ENCODE results near the gene TESK2.

TESK2 gene

GRCh38 chr1:45303520-45304310 is 187.2 kb downstream of the TESK2 start:
- DNase-seq (ENCODE audit: low read depth), result peak; percentile 90

- no peak for DNase-seq (ENCODE audit: low read depth)
Observed at GRCh38 chr1:45302505-45303150, 188.3 kb downstream of the TESK2 start.

- DNase-seq (ENCODE audit: low read depth), result no peak
Observed at GRCh38 chr1:45300669-45300997, 190.3 kb downstream of the TESK2 start.

- DNase-seq (ENCODE audit: low read depth), result no peak
Observed at GRCh38 chr1:45299981-45300668, 190.8 kb downstream of the TESK2 start.

- DNase-seq (ENCODE audit: low read depth), result no peak
Observed at GRCh38 chr1:45299296-45299695, 191.7 kb downstream of the TESK2 start.

- DNase-seq (ENCODE audit: low read depth), result no peak
Observed at GRCh38 chr1:45297666-45298356, 193.2 kb downstream of the TESK2 start.
